SW480 (cell line): ENCODE data around the gene PIGO.

Source experiments
- DNase-seq: peaks from one replicate; pipeline ENCODE4 v3.0.0-alpha.2; 2016; ENCODE audit warnings: low spot score

The PIGO gene

GRCh38 chr9:35071814-35072460 is 24.5 kb downstream of the PIGO start:
- peak; percentile 75 for DNase-seq

DNA sequence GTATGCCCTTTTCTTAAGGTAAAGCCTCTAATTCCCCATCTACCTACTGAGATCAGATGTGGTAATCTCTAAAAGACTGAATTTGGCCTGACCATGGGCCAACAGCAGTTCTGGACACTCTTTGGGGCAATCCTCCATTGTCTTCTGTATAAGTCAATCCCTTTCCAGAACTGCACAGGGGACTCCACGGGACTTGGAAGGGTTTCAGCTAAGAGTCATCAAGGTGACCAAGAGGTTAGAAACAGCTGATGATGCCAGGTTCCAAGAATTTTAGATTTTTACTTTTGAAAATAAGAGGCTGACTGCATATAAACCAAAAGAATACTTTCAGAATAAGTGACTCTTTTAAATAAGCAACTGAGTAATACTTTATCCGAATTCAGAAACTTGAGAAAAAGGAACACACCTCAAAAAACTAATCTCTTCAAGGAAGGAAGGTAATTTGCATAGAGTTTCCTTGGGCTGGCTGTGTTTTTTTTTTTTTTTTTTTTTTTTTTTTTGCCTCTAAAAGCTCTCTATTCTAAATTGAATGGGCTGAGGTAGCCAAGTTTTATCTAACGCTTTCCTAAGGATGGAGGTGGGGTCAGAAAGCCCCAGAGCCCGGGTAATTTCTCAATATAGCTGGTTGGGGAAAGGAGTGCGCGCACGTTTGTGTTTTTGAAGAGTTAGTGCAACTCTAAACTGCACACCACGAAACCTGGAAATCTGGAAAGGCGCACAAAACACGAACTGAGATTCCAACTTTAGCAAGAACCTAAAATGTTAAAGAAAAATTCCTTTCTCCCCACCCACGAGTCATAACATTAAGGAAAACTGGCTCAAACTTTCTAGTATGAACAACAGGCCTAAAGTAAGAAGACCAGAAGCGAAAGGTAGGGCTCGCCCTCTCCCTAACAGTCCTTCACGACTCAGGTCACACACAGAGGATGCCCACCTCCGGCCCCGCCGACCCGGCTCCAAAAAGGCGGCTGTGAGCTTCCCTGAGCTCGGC is 25.3 kb downstream of the PIGO start:
- no peak for DNase-seq

GRCh38 chr9:35069020-35069419 is 27.4 kb downstream of the PIGO start:
- no peak for DNase-seq

- DNase-seq: no peak
These were observed 29.3 kb downstream of the PIGO start for GRCh38 chr9:35067056-35067455.

DNA sequence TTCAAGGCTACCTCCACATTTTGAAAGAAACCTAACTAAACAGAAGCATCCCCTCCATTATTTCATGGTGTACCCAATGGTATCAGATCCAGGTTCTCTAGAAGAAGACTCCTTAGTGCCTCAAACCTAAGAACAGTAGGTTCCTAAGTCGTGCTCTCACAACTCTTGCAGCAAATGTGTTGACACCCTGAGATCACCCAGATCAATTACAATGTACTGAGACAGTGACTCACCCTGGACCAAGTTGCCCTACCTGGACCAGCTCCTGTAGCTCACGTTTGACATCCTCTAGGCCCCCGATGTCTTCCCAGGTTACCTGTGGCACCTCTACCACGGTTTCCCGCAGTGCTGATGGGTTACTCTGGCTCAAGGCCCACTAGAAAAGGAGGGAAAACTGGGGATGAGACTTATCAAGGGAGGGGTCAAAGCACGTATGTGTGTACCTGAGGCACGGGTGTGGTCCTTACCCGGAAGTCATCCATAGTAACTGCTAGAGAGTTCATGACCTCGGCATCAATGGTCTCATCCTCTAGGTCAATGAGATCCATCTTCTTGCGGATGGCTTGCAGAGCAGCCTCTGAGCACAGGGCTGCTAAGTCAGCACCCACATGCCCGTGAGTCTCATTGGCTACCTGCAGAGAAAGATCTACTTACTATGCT is 35.7 kb downstream of the PIGO start:
- DNase-seq: no peak

- DNase-seq: no peak
These were observed 37.0 kb downstream of the PIGO start for GRCh38 chr9:35059438-35059837.

GRCh38 chr9:35057271-35057620 is 39.1 kb downstream of the PIGO start:
- DNase-seq: no peak

DNA sequence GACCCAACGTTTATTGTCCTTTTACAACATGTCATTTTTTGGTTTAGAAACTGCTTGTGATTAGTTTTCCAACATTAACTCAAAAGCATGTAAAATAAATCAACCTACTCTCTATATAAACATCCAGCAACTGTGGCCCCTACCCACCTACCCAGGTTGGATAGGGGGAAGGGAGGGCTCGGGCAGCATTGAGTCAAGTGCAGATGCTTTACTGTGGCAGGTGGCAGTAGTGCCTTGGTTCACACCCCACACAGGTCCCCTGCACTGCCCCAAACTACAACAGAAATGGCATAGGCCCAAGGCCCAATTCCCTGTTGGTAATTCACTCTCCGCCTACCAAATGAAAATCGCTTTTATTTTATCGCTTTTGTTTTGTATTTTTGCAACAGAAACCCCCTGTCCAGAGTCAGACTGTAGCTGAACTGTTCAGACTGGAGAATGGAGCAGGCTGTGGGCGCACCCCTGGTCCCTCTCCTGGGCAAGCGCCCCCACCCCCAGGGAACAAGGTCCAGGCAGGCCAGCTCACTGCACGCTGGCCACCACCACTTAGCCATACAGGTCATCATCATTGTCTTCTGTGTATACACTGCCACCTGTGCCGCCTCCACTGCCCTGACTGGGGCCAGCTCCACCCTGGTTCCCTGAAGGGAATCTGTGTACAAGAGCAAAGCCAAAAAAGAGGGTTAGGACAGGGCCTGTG is 39.7 kb downstream of the PIGO start:
- no peak for DNase-seq

DNA sequence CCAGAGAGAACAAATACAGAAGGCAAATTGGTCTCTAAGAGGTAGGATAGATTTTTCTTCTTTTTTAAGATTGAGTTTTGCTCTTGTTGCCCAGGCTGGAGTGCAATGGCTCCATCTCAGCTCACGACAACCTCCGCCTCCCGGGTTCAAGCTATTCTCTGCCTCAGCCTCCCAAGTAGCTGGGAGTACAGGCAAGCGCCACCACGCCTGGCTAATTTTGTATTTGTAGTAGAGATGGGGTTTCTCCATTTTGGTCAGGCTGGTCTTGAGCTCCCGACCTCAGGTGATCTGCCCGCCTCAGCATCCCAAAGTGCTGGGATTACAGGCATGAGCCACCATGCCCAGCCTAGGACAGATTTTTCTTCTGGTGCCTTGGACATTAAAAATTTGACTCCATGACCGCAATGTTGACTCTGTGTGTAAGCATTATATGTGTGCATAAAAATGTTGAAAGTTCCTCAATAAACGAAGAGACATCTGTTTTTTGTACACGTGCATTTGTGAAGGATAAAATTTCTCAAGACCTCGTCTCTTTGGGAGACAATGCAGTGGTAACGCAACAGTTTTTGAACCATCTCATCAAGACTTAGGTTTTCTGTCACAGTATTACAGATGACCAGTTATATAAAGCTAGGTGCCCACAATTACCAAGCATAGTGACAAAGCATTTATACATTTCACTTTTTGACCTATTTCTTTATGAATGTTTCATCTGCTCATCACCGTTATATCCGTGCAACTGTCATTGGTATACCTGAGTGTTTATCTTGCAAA is 41.3 kb downstream of the PIGO start:
- no peak for DNase-seq

DNA sequence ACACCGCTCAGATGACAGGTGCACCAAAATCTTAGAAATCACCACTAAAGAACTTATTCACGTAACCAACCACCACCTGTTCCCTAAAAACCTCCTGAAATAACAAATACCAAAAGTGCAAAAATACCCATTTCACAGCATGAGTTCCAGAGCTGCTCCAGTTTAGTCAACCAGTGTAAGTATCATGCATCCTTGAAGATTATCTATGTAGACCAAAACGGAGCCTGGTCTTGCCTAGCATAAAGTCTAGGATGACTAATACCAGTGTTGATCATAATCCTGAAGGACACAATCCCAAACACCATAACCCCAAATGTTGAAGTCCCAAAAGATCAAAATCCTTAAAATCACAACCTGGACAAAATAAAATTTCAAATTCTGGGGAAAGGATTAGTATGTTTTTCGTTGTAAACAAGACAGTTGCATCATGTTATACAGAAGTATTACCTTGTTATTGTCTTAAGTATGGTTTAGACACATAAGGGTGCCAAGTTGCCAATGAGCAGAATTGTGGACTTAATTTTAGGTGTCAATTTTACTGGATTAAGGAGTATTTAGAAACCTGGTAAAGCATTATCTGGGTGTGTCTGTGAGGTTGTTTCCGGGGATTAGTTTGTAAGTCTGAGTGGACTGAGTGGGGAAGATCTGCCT is 42.1 kb downstream of the PIGO start:
- no peak for DNase-seq

DNA sequence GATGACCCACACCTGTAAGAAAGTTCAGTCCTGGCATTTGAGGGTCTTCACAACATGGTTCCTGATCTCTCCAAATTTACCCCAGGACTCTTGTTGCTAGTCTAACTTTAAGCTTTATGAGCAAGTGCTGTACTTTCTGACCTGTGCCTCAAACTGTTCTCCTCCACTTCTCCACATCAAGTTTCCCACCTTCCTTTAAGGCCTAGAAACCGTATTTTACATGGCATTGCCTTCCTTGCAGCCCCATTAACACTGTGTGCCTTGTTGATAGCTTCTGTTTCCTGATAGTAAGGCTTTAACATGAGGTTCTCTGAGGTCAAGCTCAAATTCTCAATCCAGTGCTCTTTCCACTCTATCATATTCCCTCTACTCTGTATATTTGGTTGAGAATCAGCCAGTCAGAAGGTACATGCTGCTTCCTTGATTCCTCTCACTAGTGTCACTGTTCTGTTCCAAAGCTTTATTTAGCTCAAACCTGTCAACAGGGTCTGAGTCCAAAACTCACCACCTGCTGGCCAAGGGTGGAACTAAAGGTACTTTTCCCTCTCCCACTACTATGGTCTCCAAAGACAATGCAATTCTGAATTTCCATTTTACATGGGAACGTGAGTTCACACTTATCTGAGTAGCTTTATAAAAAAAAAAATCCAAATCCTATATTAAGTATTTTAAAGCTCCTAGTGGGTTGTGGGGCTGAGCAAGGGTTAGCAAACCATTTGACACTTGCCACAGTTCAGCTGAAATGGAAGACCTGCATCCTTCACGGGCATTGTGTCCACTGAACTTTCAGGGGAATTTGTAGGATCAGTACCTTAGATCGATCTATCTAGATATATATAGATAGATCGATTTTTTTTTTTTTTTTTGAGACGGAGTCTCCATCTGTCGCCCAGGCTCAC is 45.1 kb downstream of the PIGO start:
- peak; percentile 34 for DNase-seq

DNA sequence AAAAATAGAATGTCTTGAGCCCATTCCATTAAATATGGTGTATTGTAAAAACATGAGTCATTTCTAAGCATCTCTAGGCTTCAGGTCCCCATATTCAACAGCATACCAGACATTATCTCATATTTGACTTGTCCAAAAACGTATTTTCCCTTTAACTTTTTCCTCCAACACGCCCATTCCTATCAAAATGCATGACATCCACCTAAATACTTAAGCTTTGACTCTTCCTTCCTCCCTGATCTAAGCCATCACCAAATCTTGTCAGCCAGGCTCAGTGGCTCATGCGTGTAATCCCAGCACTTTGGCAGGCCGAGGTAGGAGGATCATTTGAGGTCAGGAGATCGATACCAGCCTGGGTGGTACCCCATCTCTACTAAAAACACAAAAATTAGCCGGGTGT is 47.9 kb downstream of the PIGO start:
- no peak for DNase-seq

- DNase-seq: no peak
These were observed 52.3 kb downstream of the PIGO start for GRCh38 chr9:35044071-35044470.

- DNase-seq: no peak
These were observed 53.4 kb downstream of the PIGO start for GRCh38 chr9:35042891-35043545.

GRCh38 chr9:35042081-35042604 is 54.2 kb downstream of the PIGO start:
- no peak for DNase-seq
